Measurements from ENCODE around the gene NXN. TPM values are rescaled to one million over a fixed set of nuclear protein-coding genes. Genes with fewer than 3 reads are reported as not detected.

Gene NXN
- 6.0 and 9.8 TPM in 2 replicates for total RNA-seq (2021)
- percentile 34 among the genes with signal in this experiment for Bru-seq, nascent RNA
- BruChase-seq, experiment 1, labeled RNA remaining after a 2-hour chase: percentile 43 among the genes with signal in this experiment
- percentile 43 among the genes with signal in this experiment for BruChase-seq, experiment 2, labeled RNA remaining after a 6-hour chase
- long read RNA-seq, transcript NXN-201 (8 exons, 3,036 nt): major isoform, 5 of 8 reads
- long read RNA-seq, partial matches to known transcripts: 0 of 8 reads
- long read RNA-seq, other reads (novel, unspliced or antisense): 3 of 8 reads

- ChIA-PET POLR2A (ENCODE audit: low non-redundant PET) (interaction anchor here (0.6 to 0.7 kb wide), 2 partner anchors 18 to 363 kb away, joined by 3 to 4 read pairs; no protein-coding TSS in a partner anchor), CTCF (interaction anchor here (0.6 to 1.6 kb wide), 11 partner anchors 17 to 568 kb away, joined by 3 to 10 read pairs (median 4); partner anchors contain the start of genes CRK and TIMM22)
- Histone ChIP-seq H3K4me1 (ENCODE audit: insufficient read depth, low read length, poor library complexity, severe bottlenecking) (peaks cover 8% of the 10 kb centered on the region), H3K27ac (ENCODE audit: low read depth, low read length, poor library complexity, severe bottlenecking) (no peak within 1 kb of the TSS), H3K9me3 (ENCODE audit: low read depth, low read length, poor library complexity, severe bottlenecking) (no peaks in the 10 kb centered on the region), H3K4me3 (ENCODE audit: low read depth, low read length, poor library complexity, severe bottlenecking) (peak within 1 kb of the TSS; percentile 54), H3K27me3 (replicated peaks; ENCODE audit: insufficient read depth, low read depth, low read length, poor library complexity) (peaks cover 41% of the 10 kb centered on the region), H3K36me3 (ENCODE audit: insufficient read depth, low read length, poor library complexity, severe bottlenecking) (no peaks in the 10 kb centered on the region)
- TF ChIP-seq CTCF (conservative IDR thresholded peaks at IDR 0.05; ENCODE audit: low read depth, low read length) (0 out of 2 replicates have a peak, but pooled peaks have one; percentile 27), EZH2 (IDR thresholded peaks at IDR 0.05; ENCODE audit: borderline replicate concordance, low read depth, low read length, poor library complexity, severe bottlenecking) (no peak)
- peak; percentile 74 for DNase-seq (ENCODE audit: low spot score)
- no TSS peak for BruUV-seq (replicated peaks)
- intact Hi-C loops (cut with micrococcal nuclease; ENCODE audit: unreplicated experiment): loop anchor here (5.0 kb wide), 1 partner anchor 567 kb away; a partner anchor contains a TSS
Measured at GRCh38 chr17:979539-980405, at the start of gene NXN. Gene NXN (minus strand): TSS chr17:979776.

- no peaks in the 10 kb centered on the region for H3K27me3 ChIP-seq (replicated peaks; ENCODE audit: insufficient read depth, low read depth, low read length, poor library complexity)
- no peak for DNase-seq (ENCODE audit: low spot score)
- no peaks in the 10 kb centered on the region for H3K9me3 ChIP-seq (ENCODE audit: low read depth, low read length, poor library complexity, severe bottlenecking)
- no peaks in the 10 kb centered on the region for H3K36me3 ChIP-seq (ENCODE audit: insufficient read depth, low read length, poor library complexity, severe bottlenecking)
- BruUV-seq (replicated peaks): no TSS peak
- intact Hi-C loops (cut with micrococcal nuclease; ENCODE audit: unreplicated experiment): no loop called here
- H3K4me3 ChIP-seq (ENCODE audit: low read depth, low read length, poor library complexity, severe bottlenecking): no peak overlapping the region
- no peak overlapping the region for H3K27ac ChIP-seq (ENCODE audit: low read depth, low read length, poor library complexity, severe bottlenecking)
- H3K4me1 ChIP-seq (ENCODE audit: insufficient read depth, low read length, poor library complexity, severe bottlenecking): no peaks in the 10 kb centered on the region
- ChIA-PET CTCF (no interaction called here), POLR2A (ENCODE audit: low non-redundant PET) (interaction anchor here (0.8 kb wide), 1 partner anchor 53 kb away, joined by 17 read pairs; no protein-coding TSS in a partner anchor)
- no peak for TF ChIP-seq CTCF (conservative IDR thresholded peaks at IDR 0.05; ENCODE audit: low read depth, low read length)
- TF ChIP-seq EZH2 (IDR thresholded peaks at IDR 0.05; ENCODE audit: borderline replicate concordance, low read depth, low read length, poor library complexity, severe bottlenecking): no peak
Measured at GRCh38 chr17:1027044-1027443, 47.5 kb upstream of the NXN start.

GRCh38 chr17:1026599-1026975 is 47.0 kb upstream of the NXN start:
- ChIA-PET POLR2A (ENCODE audit: low non-redundant PET) (no interaction called here), CTCF (no interaction called here)
- Histone ChIP-seq H3K4me3 (ENCODE audit: low read depth, low read length, poor library complexity, severe bottlenecking) (no peak overlapping the region), H3K36me3 (ENCODE audit: insufficient read depth, low read length, poor library complexity, severe bottlenecking) (no peaks in the 10 kb centered on the region), H3K27ac (ENCODE audit: low read depth, low read length, poor library complexity, severe bottlenecking) (no peak overlapping the region), H3K9me3 (ENCODE audit: low read depth, low read length, poor library complexity, severe bottlenecking) (no peaks in the 10 kb centered on the region), H3K4me1 (ENCODE audit: insufficient read depth, low read length, poor library complexity, severe bottlenecking) (no peaks in the 10 kb centered on the region), H3K27me3 (replicated peaks; ENCODE audit: insufficient read depth, low read depth, low read length, poor library complexity) (no peaks in the 10 kb centered on the region)
- BruUV-seq (replicated peaks): no TSS peak
- TF ChIP-seq CTCF (conservative IDR thresholded peaks at IDR 0.05; ENCODE audit: low read depth, low read length): no peak
- TF ChIP-seq EZH2 (IDR thresholded peaks at IDR 0.05; ENCODE audit: borderline replicate concordance, low read depth, low read length, poor library complexity, severe bottlenecking): no peak
- no peak for DNase-seq (ENCODE audit: low spot score)
- intact Hi-C loops (cut with micrococcal nuclease; ENCODE audit: unreplicated experiment): no loop called here

Data from A673 (cell line).